BLaER1 treated with 17β-estradiol and CSF1 and Interleukin-3, amounts not matched to agents 10 nM and 100 nM (cell line): ENCODE measurements around the gene SNX8.

ENCODE experiments used
- H3K27ac ChIP-seq, 11 experiments: shearing (Covaris generic); formaldehyde crosslinking; 2 replicates each; pipeline ENCODE4 v1.8.1; 2022
- H3K27me3 ChIP-seq, 11 experiments: shearing (Covaris generic); formaldehyde crosslinking; 2 replicates each; pipeline ENCODE4 v1.8.1; 2022
- H3K36me3 ChIP-seq, 11 experiments: shearing (Covaris generic); formaldehyde crosslinking; 2 replicates each; pipeline ENCODE4 v1.8.1; 2022
- H3K4me1 ChIP-seq, 10 experiments: shearing (Covaris generic); formaldehyde crosslinking; 2 replicates each; pipeline ENCODE4 v1.8.1; 2022
- H3K4me2 ChIP-seq, 11 experiments: shearing (Covaris generic); formaldehyde crosslinking; 2 replicates each; pipeline ENCODE4 v1.8.1; 2022
- H3K4me3 ChIP-seq, 10 experiments: shearing (Covaris generic); formaldehyde crosslinking; 2 replicates each; pipeline ENCODE4 v1.8.1; 2022
- H3K9ac ChIP-seq, 11 experiments: shearing (Covaris generic); formaldehyde crosslinking; 2 replicates each; pipeline ENCODE4 v1.8.1; 2022
- H3K9me3 ChIP-seq, 11 experiments: shearing (Covaris generic); formaldehyde crosslinking; replicated peaks in 1 of 11; 2 replicates each; pipeline ENCODE4 v1.8.1; 2022
- H4K20me1 ChIP-seq, 11 experiments: shearing (Covaris generic); formaldehyde crosslinking; 2 replicates each; pipeline ENCODE4 v1.8.1; 2022
- Cebpa-rat ChIP-seq, 11 experiments: shearing (Covaris generic); IDR thresholded peaks; 2 replicates each; pipeline ENCODE4 v1.8.1; 2022

The SNX8 gene

DNA sequence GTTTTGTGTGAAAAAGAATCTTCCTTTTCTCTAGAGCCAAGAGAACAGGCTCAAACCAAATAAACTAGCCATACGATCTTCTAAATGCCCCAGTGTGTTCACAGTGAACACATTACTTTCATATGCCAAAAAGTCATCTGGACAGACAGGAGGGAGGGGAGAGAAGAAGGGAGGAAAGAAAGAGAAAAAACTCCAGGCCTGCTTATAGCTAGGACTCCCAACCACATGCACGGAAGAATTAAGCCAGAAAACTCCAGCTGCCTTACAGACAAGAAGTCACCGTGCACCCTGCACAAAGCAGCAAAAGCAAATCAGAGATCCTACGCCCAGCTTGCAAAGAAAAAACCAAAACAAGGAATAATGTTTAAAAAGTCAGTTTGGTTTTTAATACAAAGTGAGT lies 34.3 kb downstream of the SNX8 start:
- no peak for TF ChIP-seq Cebpa-rat (IDR thresholded peaks at IDR 0.05)
- Histone ChIP-seq H3K4me3 (no peak overlapping the region), H3K4me2 (peak overlapping the region in 10 of 11 experiments; percentile 2 to 62 (median 33); a peak in 15 of 22 replicates), H3K9me3 (no peaks in the 10 kb centered on the region), H3K36me3 (peaks cover 0 to 63% (median 19%) of the 10 kb centered on the region in 11 experiments; a peak in 19 of 22 replicates), H3K27me3 (no peaks in the 10 kb centered on the region), H3K9ac (peak overlapping the region in 1 of 11 experiments; percentile 29; a peak in 1 of 22 replicates), H4K20me1 (peaks cover 23 to 95% (median 49%) of the 10 kb centered on the region in 11 experiments; a peak in 21 of 22 replicates), H3K27ac (no peak overlapping the region), H3K4me1 (peaks cover 37 to 49% (median 47%) of the 10 kb centered on the region in 10 experiments)

DNA sequence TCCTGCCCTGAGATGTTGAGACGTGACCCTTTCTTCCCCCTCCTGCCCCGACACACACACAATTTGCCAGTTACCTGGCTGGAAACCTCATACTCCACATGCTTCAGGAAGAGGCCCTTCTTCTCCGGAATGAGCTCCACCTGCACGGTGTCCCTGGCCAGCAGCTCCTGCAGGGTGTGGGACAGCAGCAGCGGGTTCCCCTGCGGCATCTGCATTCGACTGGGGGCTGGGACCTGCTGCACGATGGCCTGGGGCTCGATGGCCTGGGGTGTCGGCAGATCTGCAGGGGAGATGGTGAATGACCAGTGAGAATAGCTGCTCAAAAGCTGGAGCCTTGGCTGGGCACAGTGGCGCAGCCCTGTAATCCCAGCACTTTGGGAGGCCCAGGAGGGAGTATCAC lies 36.2 kb downstream of the SNX8 start:
- H3K27ac ChIP-seq, result no peak overlapping the region
- H3K27me3 ChIP-seq, result no peaks in the 10 kb centered on the region
- H4K20me1 ChIP-seq, result peaks cover 23 to 94% (median 44%) of the 10 kb centered on the region in 11 experiments; a peak in 21 of 22 replicates
- peaks cover 9 to 65% (median 37%) of the 10 kb centered on the region in 11 experiments; a peak in 21 of 22 replicates for H3K36me3 ChIP-seq
- H3K4me1 ChIP-seq, result peaks cover 29 to 44% (median 38%) of the 10 kb centered on the region in 10 experiments
- H3K9ac ChIP-seq, result no peak overlapping the region
- H3K4me2 ChIP-seq, result no peak overlapping the region
- TF ChIP-seq Cebpa-rat (IDR thresholded peaks at IDR 0.05), result no peak
- no peak overlapping the region for H3K4me3 ChIP-seq
- no peaks in the 10 kb centered on the region for H3K9me3 ChIP-seq

DNA sequence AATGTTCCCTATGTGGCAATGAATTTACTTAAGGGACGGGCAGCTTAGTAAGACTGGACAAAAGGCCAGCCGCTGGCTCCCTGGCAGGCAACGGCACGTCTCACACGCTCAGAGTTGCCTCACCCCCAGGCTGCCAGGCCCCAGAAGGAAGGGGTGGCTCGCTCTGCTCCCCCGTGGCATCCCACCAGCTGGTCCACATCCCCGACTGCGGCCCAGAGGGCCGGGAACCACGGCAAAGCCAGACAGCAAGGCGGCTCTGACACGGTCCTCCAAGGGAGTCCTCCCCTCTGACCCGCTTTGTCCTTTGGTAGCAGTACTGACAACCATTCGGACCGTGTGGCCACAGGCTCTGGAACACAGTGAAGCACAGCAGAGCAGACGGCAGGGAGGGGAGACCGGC lies 38.1 kb downstream of the SNX8 start:
- Histone ChIP-seq H3K9me3 (no peaks in the 10 kb centered on the region), H4K20me1 (peaks cover 13 to 92% (median 28%) of the 10 kb centered on the region in 11 experiments; a peak in 21 of 22 replicates), H3K9ac (peak overlapping the region in 1 of 11 experiments; percentile 29; a peak in 1 of 22 replicates), H3K4me1 (peaks cover 12 to 39% (median 33%) of the 10 kb centered on the region in 10 experiments), H3K27ac (no peak overlapping the region), H3K4me3 (no peak overlapping the region), H3K36me3 (peaks cover 18 to 84% (median 54%) of the 10 kb centered on the region in 11 experiments; a peak in 21 of 22 replicates), H3K27me3 (no peaks in the 10 kb centered on the region), H3K4me2 (peak overlapping the region in 2 of 11 experiments; percentile 3 to 19; a peak in 1 of 22 replicates)
- TF ChIP-seq Cebpa-rat (IDR thresholded peaks at IDR 0.05), result no peak

DNA sequence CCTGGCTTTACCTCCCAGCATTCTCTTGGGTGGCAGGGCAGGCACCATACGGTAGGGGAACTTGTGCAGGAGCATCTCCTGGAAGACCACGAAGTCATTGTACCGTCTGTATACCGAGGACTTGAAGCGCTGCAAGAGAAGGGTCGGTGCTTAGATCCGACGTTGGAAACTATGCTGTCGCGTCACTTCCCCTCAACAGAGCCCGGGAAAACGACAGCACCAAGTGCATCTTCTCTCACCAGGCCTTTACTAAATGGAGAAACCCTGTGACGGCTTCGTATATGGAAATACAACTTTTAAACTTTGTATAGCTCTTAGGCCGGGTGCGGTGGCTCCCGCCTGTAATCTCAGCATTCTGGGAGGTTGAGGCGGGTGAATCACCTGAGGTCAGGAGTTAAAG lies 39.1 kb downstream of the SNX8 start:
- Histone ChIP-seq H3K4me3 (no peak overlapping the region), H4K20me1 (peaks cover 10 to 92% (median 18%) of the 10 kb centered on the region in 11 experiments; a peak in 19 of 22 replicates), H3K9me3 (no peaks in the 10 kb centered on the region), H3K27ac (no peak overlapping the region), H3K4me1 (peaks cover 1 to 38% (median 32%) of the 10 kb centered on the region in 10 experiments; a peak in 19 of 20 replicates), H3K27me3 (no peaks in the 10 kb centered on the region), H3K4me2 (no peak overlapping the region), H3K9ac (no peak overlapping the region), H3K36me3 (peaks cover 23 to 94% (median 62%) of the 10 kb centered on the region in 11 experiments; a peak in 21 of 22 replicates)
- TF ChIP-seq Cebpa-rat (IDR thresholded peaks at IDR 0.05), result no peak

DNA sequence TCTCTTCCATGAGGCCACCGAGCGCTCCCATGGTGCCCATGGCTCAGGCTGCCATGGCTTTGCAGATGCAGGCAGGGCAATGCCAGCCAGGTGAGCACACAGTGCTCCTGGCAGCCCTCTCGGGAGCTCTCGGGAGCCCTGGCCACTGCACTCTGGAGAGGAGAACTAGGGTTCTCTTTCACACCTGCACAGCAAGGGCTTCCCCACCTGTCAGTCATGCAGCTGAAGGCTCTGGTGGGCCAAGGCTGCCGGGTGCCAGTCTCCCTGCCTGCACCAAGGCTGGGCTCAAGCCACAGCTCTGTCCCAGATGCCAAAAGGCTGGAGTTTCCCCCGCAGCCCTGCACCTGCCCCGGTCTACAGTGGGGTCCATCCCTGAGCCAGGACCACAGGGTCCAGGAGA lies 39.6 kb downstream of the SNX8 start:
- Histone ChIP-seq H3K9ac (no peak overlapping the region), H3K4me1 (peaks cover 0 to 33% (median 27%) of the 10 kb centered on the region in 10 experiments; a peak in 15 of 20 replicates), H3K9me3 (no peaks in the 10 kb centered on the region), H4K20me1 (peaks cover 6 to 92% (median 14%) of the 10 kb centered on the region in 11 experiments; a peak in 19 of 22 replicates), H3K4me3 (no peak overlapping the region), H3K36me3 (peaks cover 27 to 94% (median 65%) of the 10 kb centered on the region in 11 experiments), H3K4me2 (no peak overlapping the region), H3K27me3 (no peaks in the 10 kb centered on the region), H3K27ac (no peak overlapping the region)
- no peak for TF ChIP-seq Cebpa-rat (IDR thresholded peaks at IDR 0.05)

DNA sequence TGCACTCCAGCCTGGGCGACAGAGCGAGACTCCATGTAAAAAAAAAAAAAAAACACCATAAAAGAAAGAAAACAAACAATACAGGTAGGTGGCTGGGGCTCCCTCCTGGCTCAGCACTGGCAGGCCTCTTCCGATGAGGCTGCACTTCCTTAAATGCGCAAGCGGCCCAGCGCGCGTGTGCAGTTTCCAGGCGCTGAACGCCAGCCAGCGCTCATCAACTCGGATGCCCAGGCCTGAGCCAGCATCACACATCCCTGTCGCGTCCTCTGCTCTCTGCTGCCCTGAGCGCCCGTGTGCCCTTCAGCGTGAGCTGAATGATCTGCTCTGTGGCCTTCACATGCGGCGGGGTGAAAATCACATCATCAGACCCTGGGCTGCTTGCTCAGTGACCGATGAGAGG lies 40.4 kb downstream of the SNX8 start:
- peaks cover 30 to 92% (median 68%) of the 10 kb centered on the region in 11 experiments for H3K36me3 ChIP-seq
- no peaks in the 10 kb centered on the region for H3K27me3 ChIP-seq
- no peaks in the 10 kb centered on the region for H3K9me3 ChIP-seq
- no peak overlapping the region for H3K9ac ChIP-seq
- H3K27ac ChIP-seq, result no peak overlapping the region
- H4K20me1 ChIP-seq, result peaks cover 0 to 87% (median 12%) of the 10 kb centered on the region in 11 experiments; a peak in 16 of 22 replicates
- no peak overlapping the region for H3K4me2 ChIP-seq
- H3K4me1 ChIP-seq, result peaks cover 0 to 28% (median 23%) of the 10 kb centered on the region in 10 experiments; a peak in 15 of 20 replicates
- no peak overlapping the region for H3K4me3 ChIP-seq
- TF ChIP-seq Cebpa-rat (IDR thresholded peaks at IDR 0.05), result no peak

DNA sequence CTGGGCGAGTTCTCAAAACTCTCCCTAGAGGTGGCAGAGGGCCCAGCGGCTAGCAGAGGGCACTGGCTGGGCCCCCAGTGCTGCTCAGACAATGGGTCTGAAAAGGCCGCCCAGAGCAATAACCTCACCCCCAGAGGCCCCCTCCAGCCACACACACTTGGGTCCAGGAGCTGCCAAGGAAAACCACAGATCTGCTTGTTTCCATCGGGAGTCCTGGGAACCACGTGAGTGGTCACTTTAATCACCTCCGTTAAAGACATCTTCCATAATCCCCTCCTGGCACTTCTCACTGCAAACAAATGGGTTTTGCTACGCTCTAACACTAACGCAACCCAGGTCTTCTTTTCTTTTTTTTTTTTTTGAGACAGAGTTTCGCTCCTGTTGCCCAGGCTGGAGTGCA lies 42.2 kb downstream of the SNX8 start:
- TF ChIP-seq Cebpa-rat (IDR thresholded peaks at IDR 0.05), result no peak

DNA sequence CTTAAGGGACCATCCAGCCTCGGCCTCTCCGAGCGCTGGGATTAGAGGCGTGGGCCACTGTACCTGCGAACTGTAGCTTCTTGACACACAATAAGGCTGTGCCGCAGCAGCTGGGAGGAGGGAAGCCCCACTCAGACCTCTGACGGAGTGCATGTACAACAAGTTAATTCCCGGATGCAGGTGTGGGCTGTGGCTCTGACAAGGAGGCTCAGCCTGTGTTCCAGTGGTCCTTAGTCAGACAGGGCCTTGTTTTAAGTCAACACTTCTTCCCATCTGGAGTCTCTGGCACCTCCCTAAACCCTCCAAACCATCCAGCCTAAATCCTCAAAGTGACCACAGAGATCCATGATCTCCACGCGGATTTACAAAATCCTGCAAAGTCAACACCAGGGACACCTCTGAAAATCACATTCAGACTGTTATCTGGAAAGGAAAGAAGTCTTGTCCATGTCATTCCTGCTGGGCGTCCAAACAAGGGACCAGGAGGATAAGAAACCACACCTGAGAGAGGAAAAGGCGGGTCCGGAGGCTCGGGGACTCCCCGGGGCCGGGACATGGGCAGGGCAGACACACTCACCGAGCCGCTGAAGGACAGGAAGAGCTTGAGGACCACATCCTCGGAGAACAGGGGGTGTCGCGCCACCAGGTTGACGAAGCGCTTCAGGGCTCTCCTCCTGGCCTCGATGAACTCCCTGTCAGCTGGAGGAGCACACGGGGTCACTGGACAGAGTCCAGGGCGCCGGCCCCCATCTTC lies 42.8 kb downstream of the SNX8 start:
- Histone ChIP-seq H3K27ac (peak overlapping the region in 2 of 11 experiments; percentile 6 to 40; a peak in 2 of 22 replicates), H3K9me3 (no peaks in the 10 kb centered on the region), H3K4me3 (no peak overlapping the region), H3K4me2 (peak overlapping the region in 9 of 11 experiments; percentile 15 to 68 (median 53); a peak in 17 of 22 replicates), H4K20me1 (peaks cover 0 to 70% (median 6%) of the 10 kb centered on the region in 11 experiments; a peak in 10 of 22 replicates), H3K36me3 (peaks cover 30 to 78% (median 62%) of the 10 kb centered on the region in 11 experiments), H3K27me3 (no peaks in the 10 kb centered on the region), H3K4me1 (peaks cover 0 to 28% (median 23%) of the 10 kb centered on the region in 10 experiments; a peak in 15 of 20 replicates), H3K9ac (peak overlapping the region in 1 of 11 experiments; percentile 41; a peak in 1 of 22 replicates)
- TF ChIP-seq Cebpa-rat (IDR thresholded peaks at IDR 0.05), result no peak

More for the DNA sequence above, 42.2 kb downstream of the SNX8 start:
- peak overlapping the region in 1 of 11 experiments; percentile 41; a peak in 1 of 22 replicates for H3K9ac ChIP-seq
- H4K20me1 ChIP-seq, result peaks cover 0 to 72% (median 8%) of the 10 kb centered on the region in 11 experiments; a peak in 11 of 22 replicates
- H3K4me3 ChIP-seq, result no peak overlapping the region
- H3K9me3 ChIP-seq, result no peaks in the 10 kb centered on the region
- H3K4me1 ChIP-seq, result peaks cover 0 to 28% (median 23%) of the 10 kb centered on the region in 10 experiments; a peak in 15 of 20 replicates
- no peaks in the 10 kb centered on the region for H3K27me3 ChIP-seq
- H3K4me2 ChIP-seq, result peak overlapping the region in 6 of 11 experiments; percentile 33 to 68 (median 64); a peak in 11 of 22 replicates
- H3K36me3 ChIP-seq, result peaks cover 30 to 78% (median 67%) of the 10 kb centered on the region in 11 experiments
- H3K27ac ChIP-seq, result no peak overlapping the region
